A673 (cell line): ENCODE measurements around the gene STIMATE.

Experiments used
- EZH2 ChIP-seq: fragments of 200-600 bp; sonication (generic); IDR thresholded peaks from 2 replicates; pipeline ENCODE4 v1.6.1; 2017; ENCODE audit warnings: borderline replicate concordance, low read depth, mild to moderate bottlenecking, mixed read lengths, antibody characterized with exemption, low read length; ENCODE audit not compliant: poor library complexity, severe bottlenecking
- TF ChIP-seq, protein P1 (sequence below): fragments of 300-800, 200-600 bp; sonication (generic); conservative IDR thresholded peaks from 2 replicates; pipeline ENCODE4 v1.5.1; 2017; ENCODE audit warnings: low read depth, mild to moderate bottlenecking, antibody characterized with exemption, low read length, moderate library complexity, mixed read lengths

DNA sequence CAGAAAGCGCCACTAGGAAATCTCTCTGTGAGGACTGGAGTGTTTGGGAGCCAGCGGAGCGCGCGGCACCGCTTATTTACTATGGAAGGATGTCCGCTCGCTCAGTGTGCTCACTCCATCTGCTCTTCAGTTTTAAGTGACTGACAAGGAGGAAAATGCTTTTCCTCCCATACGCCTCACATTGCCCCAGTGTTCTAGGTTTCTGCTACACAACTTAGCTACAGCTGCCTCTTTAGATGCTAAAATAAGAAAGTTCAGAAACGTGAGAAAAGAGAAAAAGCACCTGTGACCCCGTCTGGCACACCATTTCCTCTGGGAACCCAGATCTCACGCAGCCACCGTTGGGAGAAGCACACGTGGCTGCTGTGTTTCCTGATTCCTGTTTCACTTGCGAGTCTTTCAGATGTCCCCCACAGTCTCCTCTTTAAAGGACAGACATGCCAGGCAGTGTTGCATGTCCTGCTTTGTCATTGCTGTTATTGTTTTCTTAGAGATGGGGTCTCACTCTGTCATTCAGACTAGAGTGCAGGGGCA is 50.8 kb downstream of the STIMATE start:
- TF ChIP-seq, protein P1, sequence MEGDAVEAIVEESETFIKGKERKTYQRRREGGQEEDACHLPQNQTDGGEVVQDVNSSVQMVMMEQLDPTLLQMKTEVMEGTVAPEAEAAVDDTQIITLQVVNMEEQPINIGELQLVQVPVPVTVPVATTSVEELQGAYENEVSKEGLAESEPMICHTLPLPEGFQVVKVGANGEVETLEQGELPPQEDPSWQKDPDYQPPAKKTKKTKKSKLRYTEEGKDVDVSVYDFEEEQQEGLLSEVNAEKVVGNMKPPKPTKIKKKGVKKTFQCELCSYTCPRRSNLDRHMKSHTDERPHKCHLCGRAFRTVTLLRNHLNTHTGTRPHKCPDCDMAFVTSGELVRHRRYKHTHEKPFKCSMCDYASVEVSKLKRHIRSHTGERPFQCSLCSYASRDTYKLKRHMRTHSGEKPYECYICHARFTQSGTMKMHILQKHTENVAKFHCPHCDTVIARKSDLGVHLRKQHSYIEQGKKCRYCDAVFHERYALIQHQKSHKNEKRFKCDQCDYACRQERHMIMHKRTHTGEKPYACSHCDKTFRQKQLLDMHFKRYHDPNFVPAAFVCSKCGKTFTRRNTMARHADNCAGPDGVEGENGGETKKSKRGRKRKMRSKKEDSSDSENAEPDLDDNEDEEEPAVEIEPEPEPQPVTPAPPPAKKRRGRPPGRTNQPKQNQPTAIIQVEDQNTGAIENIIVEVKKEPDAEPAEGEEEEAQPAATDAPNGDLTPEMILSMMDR = no peak
- no peak for TF ChIP-seq EZH2
